Erythroblast (primary cell): ENCODE measurements around the gene ZC3H11A.
A peak's percentile ranks its signal among the peaks of the same experiment; 100 is the strongest.
"Not testable (repeated sequence)": the region's sequence is repeated elsewhere in the genome, so short reads cannot be mapped to it uniquely, and the experiment has no call there.

Source experiments
- DNase-seq, 2 experiments: peaks; one replicate each; lab custom pipeline; 2025; lab: John Stamatoyannopoulos, UW
- GATA1 ChIP-seq: IDR thresholded peaks from 2 replicates; pipeline ENCODE4 v1.6.1; 2011; ENCODE audit warnings: low read depth, mild to moderate bottlenecking, control low read depth, low read length, moderate library complexity
- POLR2A ChIP-seq: IDR thresholded peaks from 2 replicates; pipeline ENCODE4 v1.6.1; 2011; ENCODE audit warnings: mild to moderate bottlenecking, low read length

The ZC3H11A gene

GRCh38 chr1:203797948-203798655 is 2.7 kb downstream of the ZC3H11A start:
- TF ChIP-seq POLR2A (no peak), GATA1 (no peak)
- no peak for DNase-seq

- no peak for DNase-seq
- TF ChIP-seq GATA1, result no peak
- no peak for TF ChIP-seq POLR2A
These were observed 3.7 kb downstream of the ZC3H11A start for GRCh38 chr1:203799157-203799556.

GRCh38 chr1:203799971-203800370 is 4.5 kb downstream of the ZC3H11A start:
- peak; percentile 63 to 81 for DNase-seq
- TF ChIP-seq GATA1 (no peak), POLR2A (no peak)

DNA sequence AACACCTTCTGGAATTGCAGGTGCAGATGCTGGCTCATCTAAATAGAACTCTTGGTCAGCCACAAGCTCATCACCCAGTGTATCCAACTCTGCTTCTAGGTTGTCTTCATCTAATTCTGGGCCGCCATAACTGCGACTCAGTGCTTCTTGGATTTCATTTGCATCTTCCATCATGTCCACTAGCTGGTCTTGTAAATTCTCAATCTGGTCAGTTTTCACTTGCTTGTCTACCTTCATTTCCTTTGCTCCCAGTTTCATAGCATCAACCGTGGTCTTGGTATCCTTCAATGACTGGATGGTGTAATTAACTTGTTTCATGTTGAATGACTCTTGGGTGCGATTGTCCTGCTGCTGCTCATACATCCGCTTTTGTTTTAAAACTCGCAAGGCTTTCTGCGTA is 10.3 kb downstream of the ZC3H11A start:
- TF ChIP-seq GATA1, result no peak
- no peak for TF ChIP-seq POLR2A
- DNase-seq, result no peak

DNA sequence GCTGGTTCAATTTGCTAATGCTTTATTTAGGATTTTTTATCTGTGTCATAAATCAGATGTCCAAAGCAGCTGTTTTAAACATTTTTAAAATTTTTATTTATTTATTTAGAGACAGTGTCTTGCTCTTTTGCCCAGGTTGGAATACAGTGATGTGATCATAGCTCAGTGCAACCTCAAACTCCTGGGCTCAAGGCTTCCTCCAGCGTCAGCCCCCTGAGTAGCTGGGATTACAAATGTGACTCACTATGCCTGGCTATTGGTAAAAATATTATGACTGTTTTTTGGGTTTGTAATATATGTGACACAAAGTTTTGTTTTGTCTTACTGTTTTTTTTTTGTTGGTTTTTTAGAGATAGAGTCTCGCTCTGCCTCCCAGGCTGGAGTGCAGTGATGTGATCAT is 11.8 kb downstream of the ZC3H11A start:
- DNase-seq, result no peak
- TF ChIP-seq GATA1 (no peak), POLR2A (no peak)

DNA sequence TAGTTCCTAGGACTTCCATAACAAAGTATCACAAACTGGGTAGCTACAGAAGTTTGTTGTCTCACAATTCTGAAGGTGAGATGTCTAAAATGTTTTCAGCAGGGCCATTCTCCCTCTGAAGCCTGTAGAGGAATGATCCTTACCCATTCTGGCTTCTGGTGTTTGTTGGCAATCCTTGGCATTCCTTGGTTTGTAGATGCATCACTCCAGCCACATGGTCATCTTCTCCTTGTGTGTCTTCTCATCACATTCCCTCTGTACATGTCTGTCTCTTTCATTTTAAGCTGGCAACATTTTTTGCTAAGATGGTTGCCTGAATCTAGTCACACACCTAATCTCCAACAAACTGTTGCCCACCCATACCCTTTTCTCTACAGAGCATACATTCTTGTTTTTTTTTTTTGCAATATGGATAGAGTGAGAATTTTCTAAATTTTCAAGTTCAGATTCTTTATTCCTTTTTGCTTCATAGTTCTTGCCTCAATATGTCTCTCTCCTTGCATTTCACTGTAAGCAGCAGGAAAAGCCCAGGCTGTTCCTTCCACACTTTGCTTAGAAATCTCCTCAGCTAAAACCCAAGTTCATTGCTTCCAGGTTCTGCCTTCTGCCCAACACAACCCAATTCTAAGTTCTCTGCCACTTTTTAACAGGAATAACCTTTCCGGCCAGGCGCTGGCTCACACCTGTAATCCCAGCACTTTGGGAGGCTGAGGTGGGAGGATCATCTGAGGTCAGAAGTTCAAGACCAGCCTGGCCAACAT is 18.3 kb downstream of the ZC3H11A start:
- no peak for DNase-seq
- TF ChIP-seq POLR2A (no peak), GATA1 (no peak)

- no peak for DNase-seq
- TF ChIP-seq POLR2A, result no peak
- no peak for TF ChIP-seq GATA1
These were observed 23.0 kb downstream of the ZC3H11A start for GRCh38 chr1:203818399-203818798.

GRCh38 chr1:203823306-203823705 is 27.9 kb downstream of the ZC3H11A start:
- TF ChIP-seq GATA1 (no peak), POLR2A (no peak)
- DNase-seq, result no peak

DNA sequence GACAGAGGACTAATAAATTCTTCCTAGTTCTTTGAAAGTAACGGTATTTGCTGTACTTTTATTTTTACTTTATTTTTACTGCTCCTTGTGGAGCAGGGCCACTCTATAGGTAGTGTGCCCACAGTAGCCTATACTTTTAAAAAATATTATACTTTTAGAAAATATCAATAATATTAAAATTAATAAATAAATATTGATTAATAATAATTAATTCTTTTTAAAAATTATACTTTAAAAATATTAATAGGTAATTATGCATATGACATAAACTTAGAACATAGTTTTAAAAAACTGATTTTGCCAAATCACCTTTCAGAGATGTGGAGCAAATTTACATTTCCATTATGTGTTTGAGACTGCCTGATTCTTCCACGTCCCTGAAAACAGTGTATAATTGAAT is 30.8 kb downstream of the ZC3H11A start:
- DNase-seq, result no peak
- TF ChIP-seq GATA1 (no peak), POLR2A (no peak)

DNA sequence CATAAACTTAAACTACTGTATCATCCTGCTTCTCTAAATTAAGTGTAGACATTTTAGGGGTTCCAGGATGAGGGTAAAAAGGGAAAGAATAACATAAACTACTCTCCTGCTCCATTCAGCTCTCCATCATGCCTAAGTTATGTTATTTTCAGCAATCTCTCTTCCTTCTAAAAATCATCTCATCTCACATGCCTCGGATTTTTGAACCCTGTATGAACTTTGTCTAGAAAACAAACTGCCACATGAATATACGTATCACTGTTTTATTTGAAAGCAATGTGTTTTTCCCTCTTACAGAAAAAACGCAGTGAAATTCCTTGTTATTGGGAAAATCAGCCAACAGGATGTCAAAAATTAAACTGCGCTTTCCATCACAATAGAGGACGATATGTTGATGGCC is 32.6 kb downstream of the ZC3H11A start:
- DNase-seq, result no peak

GRCh38 chr1:203828503-203828902 is 33.1 kb downstream of the ZC3H11A start:
- TF ChIP-seq POLR2A (no peak), GATA1 (no peak)
- no peak for DNase-seq

More for the DNA sequence above, 32.6 kb downstream of the ZC3H11A start:
- TF ChIP-seq POLR2A, result no peak
- no peak for TF ChIP-seq GATA1

DNA sequence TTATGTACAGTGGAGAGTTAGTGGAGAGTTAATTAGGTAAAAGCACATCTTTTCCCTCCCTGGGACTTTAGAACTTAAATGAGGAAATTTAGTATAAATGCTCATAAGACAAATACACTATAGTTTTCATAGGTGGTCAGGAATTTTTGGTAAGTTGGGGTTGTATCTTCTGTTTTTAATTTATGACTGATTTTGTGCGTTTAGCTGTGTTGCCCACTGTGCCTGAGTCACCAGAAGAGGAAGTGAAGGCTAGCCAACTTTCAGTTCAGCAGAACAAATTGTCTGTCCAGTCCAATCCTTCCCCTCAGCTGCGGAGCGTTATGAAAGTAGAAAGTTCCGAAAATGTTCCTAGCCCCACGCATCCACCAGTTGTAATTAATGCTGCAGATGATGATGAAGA is 33.8 kb downstream of the ZC3H11A start:
- not testable (repeated sequence) for DNase-seq

- TF ChIP-seq GATA1 (no peak), POLR2A (no peak)
- DNase-seq, result peak in 1 of 2 experiments; percentile 9
These were observed 40.1 kb downstream of the ZC3H11A start for GRCh38 chr1:203835476-203835875.

GRCh38 chr1:203839081-203839480 is 43.7 kb downstream of the ZC3H11A start:
- no peak for TF ChIP-seq POLR2A
- TF ChIP-seq GATA1, result no peak
- DNase-seq, result no peak
